DMS114 treated with DMSO at 0.1 percent for 48 hours (cell line): Measurements from ENCODE around the gene AK4.

ENCODE experiments used
- DNase-seq: peaks from one replicate; lab custom pipeline; 2025; ENCODE audit not compliant: unreplicated experiment; lab: John Stamatoyannopoulos, UW

AK4 gene

DNA sequence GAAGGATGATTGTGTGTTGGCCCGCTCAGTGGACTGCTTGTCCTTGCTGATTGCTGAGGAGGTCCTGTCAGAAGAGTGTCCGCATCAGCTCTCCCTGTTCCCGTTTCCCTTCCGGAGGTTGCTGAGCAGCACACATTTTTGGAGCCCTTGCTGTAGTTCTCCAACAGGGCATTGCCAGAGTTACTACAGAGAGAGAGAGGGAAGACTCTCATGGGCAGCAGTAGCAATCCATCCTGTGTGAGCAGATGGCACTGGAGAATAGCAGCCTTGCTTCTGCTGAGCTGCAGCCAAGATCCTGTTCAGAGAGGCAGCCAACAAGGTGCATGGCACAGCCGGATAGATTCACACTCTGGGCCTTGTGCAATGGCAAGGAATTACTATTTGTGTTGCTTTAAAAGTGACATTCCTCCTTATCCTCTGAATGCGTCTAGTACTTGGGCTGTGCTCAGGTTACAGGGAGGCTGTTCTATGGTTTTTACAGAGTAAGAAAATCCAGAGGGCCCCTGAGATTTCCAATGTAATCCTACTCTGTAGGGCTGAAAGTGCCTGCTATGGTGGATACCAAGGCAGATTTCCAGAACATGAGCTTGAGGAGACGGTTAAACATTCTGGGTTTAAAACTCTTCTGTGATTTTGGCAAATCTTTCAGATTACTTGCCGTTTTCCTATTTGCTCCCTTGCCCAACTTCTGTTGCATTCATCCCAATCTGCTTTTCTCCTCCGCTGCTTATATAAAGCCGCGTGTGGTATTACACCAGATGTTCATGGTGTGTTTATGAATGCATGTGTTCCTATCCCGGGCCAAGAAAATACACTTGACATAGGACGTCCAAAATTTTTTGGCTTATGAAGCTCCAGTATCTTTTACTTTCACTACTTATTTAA, 27.4 kb downstream of the AK4 start:
- no peak for DNase-seq

DNA sequence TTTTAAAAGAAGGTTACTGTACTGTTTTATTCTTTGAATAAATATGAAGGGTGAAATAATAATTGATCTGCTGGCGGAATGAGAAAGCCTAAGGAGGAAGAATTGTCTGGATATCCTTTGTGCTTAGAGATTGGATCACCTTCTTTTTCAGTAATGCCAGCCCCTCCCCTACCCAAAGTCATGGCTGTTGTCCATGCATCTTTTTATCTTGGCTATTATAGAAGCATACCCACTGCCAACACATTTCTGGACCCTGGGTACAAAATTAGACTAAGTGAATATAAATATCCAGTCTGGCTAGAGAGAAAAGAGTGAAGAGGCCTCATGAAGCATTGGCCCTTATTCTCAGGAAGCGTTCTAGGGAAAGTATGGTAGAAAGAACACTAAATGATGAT, 28.1 kb downstream of the AK4 start:
- DNase-seq: no peak

DNA sequence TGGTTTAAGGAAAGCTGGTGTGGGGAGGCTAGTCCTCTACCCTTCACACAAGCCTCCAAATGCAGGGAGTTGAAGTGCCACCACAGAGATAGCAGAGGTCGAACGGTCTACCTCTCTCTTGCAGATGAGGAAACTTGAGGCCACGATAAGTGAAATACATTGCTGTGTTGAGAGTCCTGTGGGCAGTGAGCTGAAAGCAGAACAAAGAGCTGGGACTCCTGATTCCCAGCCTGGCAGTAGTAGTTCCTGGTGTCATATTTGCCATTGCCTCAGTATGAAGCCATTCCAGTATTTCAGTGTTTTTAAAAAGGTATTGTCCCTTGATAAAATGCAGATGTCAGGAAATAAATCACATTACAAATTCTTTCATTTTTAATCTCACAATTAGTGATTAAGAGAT, 28.6 kb downstream of the AK4 start:
- no peak for DNase-seq

DNA sequence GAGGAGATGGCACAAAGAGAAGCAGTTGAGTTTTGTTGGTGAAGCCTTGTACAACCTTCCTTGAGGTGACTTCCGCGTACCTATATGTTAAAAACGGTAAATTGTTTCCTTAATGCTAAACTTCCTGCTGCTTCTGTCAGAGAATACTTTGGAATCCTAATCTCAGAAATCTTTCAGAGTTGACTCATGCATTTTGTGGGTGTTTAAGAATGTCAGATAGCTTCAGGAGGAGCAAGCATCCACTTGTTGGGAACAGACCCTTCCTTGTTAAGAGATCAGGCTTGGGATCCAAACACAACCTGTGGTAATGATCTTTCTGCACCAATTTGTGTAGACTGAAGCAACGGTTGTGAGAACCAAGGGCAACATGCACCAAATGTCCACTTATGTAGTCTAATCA, 29.5 kb downstream of the AK4 start:
- DNase-seq: no peak

DNA sequence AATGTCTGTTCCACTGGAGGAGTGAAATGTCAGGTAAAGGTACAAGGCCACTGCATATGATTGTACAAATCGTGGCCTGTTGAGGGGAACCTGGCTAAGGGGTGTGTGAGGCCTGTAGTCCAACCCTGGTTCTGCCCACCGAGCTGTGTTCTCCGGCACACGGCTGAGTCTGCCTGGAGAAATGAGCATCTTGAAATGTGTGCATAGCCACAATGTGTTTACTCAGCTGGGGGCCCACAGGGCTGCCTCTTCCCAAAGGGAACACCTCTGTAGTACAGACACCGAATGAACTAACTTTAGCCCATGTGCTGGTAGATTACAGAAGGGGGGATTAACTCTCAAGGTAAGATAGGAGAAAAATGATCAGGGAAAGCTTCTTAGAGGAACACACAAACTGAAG, 30.2 kb downstream of the AK4 start:
- no peak for DNase-seq

DNA sequence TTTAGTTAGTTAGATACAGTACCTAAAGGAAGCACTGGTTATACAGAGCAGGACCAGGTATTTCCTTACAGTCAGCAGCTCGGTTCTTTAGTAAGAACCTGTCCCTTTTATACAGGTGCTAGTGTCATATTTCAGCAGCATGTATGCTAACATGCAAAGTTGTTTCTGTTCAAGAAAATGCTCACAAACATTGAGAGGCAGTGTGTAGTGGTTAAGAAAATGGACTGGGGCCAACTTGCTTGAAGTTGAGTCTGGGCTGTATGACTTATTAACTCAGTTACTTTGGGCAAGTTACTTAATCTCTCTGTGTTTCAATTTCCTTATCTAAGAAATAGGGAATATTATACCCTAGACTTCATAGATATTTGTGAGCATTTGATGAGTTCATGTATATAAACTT, 31.1 kb downstream of the AK4 start:
- no peak for DNase-seq

DNA sequence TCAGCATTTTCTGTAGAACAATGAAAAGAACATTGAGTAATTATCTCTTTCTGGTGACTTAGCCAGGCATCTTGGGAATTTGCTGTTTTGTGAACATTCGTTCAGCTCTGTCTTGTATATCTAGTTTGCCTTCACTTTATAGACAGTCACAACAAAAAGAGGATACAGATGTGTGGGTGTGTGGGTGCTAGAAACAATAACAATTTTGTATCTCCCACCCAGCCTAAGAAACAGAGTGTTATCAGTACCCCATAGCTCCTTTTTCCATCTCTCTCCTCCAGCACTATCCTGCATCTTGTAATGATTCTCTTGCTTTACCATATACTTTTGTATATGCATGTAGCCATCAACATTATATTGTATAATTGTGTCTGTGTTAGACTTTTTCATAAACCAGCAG, 33.0 kb downstream of the AK4 start:
- DNase-seq: no peak

DNA sequence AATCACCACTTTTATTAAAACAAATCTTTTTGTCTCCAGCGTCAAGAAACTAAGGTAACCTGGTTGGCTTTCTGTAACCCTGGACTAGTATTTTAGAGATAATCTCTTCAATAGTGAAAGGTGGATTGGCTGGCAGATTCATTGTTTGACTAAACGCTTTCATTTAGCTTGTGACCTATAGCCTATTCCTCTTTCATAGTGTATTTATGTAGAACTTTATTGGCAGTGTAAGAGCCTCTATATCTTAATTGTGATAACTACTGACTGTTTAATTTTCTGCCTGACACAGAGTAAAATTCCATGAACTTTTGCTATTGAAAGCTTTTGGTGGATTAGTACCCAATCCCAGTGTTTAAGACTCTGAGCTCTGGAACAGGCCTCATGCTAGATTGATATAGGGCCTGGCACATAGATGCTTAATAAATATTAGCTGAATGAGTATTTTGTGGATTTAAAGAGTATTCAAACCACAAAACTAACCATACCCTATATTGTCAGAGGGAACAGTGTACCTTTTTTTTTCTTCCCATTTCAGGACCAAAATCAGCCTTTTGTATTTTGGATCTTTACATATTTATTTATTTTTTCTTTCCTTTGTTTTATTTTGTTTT, 34.8 kb downstream of the AK4 start:
- no peak for DNase-seq

DNA sequence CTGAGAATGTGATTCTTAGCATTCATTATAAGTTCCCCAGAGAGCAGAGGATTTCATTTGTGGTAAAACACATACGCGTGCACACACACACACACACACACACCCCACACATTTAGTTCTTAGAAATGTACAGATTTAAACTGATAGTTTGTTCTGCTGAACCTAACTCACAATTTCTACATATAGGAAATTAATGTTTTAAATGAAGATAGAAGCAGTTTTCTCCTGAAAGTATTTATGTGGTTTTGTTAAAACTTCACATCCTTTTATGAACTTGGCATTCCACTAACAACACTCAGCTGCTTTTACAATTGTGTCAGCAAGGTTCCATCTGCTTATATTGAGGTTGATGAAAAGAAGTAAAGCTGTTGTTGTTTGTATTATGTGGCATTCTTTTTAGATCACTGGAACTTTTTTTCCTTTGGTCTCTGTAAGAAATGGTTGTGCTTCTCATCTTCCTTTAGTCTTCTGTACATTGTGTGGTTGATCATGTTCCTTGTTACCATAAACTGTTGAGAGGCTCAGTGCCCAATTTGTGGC, 41.6 kb downstream of the AK4 start:
- no peak for DNase-seq

DNA sequence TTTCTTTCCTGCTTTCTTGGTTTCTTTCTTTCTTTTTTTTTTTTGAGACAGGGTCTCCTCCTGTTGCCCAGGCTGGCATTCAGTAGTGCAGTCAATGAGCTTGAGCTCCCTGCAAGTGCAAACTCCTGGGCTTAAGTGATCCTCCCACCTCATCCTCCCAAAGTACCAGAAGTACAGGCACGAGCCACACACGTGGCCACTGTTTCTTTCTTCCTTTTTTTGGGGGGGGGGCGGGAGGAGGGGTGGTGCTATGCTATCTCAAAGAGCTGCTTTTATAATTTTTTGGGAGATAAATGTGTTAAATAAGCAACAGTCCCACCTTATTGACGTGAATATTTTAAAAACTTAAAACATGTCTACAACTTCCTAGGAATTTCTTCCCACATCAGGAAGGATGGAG, 42.2 kb downstream of the AK4 start:
- no peak for DNase-seq

DNA sequence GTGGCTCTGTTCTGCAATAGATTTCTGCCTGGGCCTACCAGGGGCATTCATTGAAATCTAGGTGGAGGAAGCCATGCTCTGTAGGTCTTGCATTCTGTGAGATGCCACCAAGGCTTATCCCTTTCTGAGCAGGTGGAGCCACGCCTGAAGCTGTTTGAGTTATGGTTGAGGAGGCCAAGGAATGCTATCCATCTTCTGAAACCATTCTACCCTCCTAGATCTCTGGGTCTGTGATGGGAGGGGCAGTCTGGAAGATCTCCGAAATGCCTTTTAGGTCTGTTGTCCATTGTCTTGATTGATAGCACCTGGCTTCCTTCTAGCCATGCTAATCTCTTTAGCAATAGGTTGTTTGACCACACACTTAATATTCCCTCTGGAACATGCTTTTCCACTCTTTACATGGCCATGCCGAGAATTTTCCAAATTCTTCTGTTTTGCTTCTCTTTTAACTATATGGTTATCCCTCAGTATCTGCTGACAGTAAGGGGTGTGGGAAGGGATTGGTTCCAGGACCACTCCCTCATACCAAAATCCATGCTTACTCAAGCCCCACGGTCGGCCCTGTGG, 45.2 kb downstream of the AK4 start:
- DNase-seq: no peak

DNA sequence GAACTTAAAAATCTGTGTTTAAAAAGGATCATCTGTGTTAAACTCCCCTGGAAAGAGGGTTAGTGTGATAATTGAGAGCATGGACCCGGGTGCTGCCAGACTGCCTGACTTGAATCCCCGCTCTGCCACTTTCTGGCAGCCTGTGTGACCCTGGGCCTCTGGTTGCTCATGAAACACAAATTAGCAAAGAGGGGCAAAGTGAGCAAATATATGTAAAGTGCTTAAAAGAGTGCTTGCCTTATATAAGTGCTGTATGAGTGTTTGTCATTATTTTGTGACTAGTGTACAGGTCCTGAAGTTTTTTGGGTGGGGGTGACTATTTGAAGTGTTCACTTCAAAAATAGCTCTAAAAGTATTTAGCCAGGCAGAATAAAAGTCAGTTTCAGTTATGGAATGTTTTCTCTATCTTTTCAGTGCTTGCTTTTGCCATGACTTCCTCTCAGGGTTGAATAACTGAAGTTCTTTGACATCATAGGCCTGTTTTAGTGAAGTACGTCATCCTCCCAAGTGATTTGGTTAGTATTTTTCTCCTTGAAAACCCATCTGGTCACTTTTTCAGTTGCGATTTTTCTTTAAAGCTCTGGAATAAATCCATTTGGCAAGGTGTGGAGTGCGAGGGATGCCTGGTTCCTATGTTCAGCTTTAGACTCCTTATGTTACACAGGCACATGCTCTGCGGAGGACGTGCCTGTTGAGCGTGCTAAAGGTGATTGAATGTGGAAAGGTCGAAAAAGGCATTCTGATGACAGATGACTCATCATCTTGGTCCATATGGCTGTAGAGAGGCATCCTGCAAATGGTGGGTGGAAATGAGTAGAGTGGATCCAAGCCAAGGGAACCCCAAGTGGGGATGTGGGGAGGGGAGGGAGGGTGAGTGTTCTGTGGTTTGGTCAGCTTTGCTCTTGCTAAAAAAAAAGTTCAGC, 47.8 kb downstream of the AK4 start:
- DNase-seq: no peak

DNA sequence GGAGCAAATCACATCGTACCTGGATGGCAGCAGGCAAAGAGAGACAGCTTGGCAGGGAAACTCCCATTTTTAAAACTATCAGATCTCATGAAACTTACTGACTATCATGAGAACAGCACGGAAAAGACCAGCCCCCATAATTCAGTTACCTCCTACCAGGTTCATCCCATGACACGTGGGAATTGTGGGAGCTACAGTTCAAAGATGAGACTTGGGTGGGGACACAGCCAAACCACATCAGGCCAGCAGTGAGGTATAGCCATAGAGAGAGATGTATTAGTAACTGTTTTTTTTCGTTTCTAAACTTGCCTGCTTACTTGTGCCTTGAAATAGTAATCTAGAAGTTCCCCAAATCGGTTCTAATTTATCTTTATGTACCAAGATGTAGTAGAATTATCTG, 48.9 kb downstream of the AK4 start:
- DNase-seq: no peak

DNA sequence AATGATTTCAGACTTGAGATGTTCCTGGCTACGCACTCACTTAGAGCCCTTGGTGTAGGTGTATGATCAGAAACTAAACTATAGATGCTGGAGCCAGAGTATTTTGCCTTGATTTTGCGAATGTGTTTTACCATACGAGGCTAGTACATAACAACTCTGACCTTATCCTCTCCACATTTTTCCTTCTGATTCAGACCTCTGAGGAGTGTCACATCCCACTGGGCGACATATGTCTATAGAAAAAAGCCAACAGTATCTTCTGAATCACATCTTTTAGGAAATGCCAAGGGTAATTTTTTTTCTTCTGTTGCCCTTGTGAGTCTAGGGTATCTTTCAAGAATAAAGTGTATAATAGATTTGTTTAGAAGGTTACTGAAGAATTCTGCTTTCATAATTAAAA, 49.6 kb downstream of the AK4 start:
- no peak for DNase-seq

DNA sequence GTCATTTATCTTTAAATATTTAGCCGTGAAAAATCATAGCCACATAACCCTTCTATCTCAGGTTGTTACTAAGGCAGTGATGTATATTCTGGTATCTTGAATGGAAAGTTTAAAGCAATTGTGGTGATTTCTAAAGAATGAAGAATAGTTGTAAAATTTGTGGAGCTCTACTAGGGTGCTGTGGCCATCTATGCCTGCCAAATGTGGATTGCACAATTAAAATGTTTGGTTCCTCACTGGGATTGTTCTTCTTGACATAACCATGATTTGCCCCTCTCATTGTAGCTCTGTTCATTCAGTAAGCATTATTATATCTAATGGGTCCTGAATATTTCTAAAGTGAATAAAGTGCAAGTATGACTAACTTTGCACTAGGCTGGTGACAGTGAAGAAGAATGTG, 50.1 kb downstream of the AK4 start:
- no peak for DNase-seq

DNA sequence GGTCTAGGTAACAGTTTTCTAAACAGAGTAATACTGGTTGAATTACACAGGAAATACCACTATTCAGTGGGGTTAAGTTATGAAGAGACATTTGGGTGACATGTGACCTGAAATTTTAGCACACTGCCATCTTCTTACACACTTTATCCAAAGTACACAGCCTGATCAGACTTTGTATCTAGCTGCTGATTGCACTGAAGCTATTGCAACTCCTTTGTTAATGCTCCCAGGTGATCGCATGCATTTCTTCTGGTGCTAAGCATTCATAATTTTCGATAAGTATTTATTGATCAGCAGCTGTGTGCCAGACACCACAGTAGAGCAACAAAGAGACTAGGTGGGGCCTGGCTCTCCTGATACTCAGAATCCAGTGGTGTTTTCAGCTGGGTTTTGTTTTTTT, 52.4 kb downstream of the AK4 start:
- no peak for DNase-seq

DNA sequence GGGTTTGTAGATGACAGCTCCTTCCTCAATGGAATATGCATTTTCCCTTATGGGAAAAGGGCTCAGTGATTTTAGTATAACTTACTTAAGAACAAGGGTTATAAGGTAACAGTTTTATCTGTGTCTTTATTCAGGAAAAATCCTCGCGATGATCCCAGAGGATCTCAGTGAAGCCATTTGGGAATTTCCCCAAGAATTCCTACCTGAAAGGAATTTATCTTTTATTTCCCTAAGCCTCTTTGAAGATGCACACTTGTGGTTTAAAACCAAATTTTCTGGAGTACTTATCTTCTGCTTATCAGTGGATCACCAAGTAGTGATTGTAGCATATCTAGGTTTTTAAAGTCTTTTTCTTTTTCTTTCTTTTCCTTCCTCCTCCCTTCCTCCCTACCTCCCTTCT, 58.8 kb downstream of the AK4 start:
- DNase-seq: no peak

DNA sequence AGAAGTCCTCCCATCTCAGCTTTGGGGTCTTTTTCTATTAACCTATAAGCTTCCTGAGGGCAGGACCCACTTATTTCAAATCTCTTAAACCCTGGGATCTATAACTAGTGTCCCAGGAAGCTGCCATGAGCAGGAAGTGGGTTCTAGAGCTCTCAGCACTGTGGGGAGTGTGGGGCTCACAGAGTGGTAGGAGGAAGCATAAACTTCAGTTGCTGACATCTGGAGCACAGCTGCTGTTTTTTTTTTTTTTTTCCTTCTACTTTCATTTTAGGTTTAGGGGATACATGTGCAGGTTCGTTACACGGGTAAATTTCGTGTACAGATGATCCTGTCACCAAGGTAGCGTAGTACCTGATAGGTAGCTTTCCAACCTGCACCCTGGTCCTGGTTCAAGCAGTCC, 59.3 kb downstream of the AK4 start:
- no peak for DNase-seq

DNA sequence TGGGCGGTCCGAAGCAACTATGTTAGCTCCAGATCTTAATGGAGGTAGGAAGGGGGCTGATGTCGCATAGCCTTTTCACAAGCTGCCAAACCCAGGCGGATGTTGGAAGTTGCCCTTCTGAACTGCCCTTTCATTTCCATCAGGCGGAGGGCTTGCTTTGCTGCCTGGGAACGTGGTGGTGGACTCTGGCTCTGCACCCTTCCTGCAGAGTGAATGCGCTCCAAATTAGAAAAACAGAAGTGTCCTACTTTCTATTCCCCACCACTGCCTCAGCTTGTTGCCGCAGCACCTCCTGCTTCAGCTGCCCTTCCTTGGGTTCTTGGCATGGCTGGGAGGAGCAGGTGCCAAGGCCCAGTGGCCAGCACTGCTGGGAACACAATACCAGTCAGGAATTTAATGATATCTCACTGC, 60.6 kb downstream of the AK4 start:
- DNase-seq: no peak

DNA sequence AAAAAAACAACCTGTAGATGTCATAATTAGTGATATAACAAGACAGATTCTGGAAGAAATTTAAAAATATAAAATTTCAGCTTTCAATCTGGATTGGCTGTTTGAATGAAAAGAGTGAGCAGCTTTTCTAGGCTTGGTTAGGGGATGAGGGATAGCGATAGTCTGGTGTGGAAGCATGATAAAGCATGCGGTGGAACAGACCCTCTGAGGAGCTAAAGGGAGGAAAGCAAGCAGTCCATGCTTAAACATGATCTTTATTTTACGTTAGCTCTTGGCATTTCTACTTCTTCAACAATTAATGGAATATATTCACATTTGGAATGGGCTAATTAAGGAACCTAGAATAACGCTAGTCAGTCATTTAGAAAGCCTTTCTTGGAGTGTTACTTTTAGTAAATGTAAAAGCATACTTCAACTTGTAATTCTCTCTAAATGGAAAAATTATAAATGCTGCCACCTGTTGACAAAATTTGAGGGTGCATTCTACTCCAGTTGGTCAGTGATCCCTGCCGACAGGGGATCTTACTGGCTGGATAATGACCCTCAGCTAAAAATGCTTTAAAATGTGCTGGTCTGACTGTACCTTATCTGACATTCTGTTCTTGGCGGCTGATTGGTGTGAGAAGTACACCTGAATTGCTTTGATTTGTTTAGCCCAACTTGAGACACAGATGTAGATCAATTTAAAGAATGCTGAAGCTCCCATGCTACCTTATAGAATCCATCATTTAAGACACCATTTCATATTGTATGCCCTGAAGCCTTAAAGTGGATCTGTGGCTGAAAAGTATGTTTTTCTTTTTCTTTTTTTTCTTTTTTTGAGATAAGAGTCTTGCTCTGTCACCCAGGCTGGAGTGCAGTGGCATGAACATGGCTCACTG, 61.2 kb downstream of the AK4 start:
- peak; percentile 63 for DNase-seq
